Cardiac fibroblast (primary cell): ENCODE results near the gene ANO6.
A peak's percentile ranks its signal among the peaks of the same experiment; 100 is the strongest.
"Not testable (repeated sequence)": the region's sequence is repeated elsewhere in the genome, so short reads cannot be mapped to it uniquely, and the experiment has no call there.

Experiments used
- DNase-seq, 2 donors: peaks; one replicate each; pipeline versions ENCODE4 v3.0.0 to v3.0.0-alpha.2; 2010; ENCODE audit warnings: low read depth in 2 of 2
- H3K4me3 ChIP-seq, 2 donors: replicated peaks in 1 of 2; 1 replicate in 1 of 2; 2 replicates in 1 of 2; pipeline ENCODE4 v1.5.1; 2011; ENCODE audit warnings: low read depth in 2 of 2, low read length in 2 of 2, mild to moderate bottlenecking in 2 of 2, moderate library complexity in 1 of 2
- TF ChIP-seq, protein P1 (sequence below): IDR thresholded peaks from one replicate; pipeline ENCODE4 v1.5.1; 2011; ENCODE audit warnings: low read depth, mild to moderate bottlenecking, low read length, inconsistent platforms

The ANO6 gene

DNA sequence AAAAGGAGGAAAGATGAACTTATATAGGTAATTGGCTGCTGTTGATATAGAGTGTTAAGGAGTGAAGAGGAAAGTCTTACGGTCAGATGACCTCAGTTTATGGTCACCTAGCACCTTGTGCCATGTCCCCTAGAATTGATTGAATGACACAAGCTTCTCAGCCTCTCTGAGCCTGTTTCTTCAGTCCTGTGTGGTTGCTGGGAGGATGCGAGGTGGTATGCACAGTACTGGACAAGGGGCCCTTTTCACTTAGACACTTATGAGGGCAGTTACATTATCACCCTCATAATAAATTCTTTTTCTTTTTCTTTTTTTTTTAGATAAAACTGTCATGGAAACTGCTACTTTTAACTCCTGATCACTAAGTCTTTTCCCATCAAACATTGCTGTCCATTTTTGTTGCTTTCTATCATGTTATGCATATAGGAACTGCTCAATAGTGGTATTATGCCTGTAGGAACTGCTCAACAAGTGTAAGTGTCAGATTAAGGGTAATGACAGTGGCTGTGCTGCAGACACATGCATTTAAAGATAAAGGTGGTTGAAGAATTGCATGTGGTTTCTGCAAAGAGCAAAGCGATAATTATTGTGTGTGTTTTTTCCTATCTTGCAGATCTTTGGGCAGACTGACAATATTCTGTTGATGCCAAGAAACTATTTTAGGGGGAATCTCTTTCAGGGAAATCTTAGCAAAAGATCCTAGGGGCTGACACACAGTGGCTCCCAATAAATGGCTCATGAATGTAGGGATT lies 11.6 kb downstream of the ANO6 start:
- no peak overlapping the region for H3K4me3 ChIP-seq
- no peak for DNase-seq
- TF ChIP-seq, protein P1, sequence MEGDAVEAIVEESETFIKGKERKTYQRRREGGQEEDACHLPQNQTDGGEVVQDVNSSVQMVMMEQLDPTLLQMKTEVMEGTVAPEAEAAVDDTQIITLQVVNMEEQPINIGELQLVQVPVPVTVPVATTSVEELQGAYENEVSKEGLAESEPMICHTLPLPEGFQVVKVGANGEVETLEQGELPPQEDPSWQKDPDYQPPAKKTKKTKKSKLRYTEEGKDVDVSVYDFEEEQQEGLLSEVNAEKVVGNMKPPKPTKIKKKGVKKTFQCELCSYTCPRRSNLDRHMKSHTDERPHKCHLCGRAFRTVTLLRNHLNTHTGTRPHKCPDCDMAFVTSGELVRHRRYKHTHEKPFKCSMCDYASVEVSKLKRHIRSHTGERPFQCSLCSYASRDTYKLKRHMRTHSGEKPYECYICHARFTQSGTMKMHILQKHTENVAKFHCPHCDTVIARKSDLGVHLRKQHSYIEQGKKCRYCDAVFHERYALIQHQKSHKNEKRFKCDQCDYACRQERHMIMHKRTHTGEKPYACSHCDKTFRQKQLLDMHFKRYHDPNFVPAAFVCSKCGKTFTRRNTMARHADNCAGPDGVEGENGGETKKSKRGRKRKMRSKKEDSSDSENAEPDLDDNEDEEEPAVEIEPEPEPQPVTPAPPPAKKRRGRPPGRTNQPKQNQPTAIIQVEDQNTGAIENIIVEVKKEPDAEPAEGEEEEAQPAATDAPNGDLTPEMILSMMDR: no peak

DNA sequence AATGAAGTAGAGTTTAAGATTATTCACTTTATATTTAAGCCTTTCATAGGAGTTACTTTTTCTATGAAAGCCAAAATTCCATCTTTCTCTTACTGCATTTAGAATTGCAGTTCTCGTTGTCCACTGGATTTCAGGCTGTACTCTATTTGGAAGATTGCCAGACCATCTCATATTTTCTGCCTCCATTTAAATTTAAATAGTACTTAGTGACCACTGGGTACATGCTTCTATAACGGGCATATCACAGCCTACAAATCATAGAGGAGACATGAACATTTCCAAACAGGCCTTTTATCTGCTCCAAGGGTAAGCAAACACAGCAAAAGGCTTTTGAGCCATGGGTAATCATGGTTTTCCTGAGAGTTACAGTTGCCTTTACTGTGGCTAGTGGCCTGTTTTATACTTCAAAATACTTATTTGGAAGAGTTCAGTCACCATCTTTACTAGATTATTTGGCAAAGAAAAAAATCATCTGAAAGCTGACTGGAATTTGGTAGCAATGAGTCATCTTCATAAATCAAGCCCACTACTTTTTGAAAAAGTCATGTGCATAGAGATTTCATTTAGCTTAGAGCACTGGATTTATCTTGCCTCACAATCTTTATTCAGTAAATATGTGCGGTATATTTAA lies 15.7 kb downstream of the ANO6 start:
- no peak overlapping the region for H3K4me3 ChIP-seq
- TF ChIP-seq, protein P1: no peak
- peak; percentile 67 to 79 for DNase-seq

DNA sequence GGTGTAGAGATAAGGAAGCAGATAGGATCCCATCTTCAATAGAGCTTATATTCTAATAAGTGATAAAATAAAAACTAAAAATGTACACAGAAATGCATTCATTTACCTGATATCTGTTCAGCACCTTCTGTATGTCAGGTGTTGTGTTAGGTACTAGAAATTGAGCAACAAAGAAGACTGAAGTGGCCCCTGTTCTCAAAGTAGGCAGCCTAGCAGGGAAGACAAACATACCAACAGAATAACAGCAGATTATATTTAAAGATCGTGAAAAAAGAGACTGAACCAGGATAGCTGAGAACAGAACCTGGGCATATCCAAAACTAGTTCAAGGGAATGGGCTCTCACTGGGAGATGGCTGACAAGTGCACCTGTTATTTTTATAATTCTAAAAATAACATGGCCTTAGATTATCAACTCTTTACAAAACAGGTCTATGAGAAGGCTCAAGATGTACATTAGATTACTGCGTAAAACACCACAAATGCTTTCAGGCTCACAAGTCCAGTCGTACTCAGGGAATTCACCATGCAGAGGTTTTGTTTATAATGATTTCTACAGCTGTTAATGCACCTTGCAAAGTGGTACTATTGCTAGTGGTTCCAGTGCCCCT lies 16.4 kb downstream of the ANO6 start:
- DNase-seq: peak in 1 of 2 donors; percentile 6
- H3K4me3 ChIP-seq: no peak overlapping the region
- TF ChIP-seq, protein P1: no peak

DNA sequence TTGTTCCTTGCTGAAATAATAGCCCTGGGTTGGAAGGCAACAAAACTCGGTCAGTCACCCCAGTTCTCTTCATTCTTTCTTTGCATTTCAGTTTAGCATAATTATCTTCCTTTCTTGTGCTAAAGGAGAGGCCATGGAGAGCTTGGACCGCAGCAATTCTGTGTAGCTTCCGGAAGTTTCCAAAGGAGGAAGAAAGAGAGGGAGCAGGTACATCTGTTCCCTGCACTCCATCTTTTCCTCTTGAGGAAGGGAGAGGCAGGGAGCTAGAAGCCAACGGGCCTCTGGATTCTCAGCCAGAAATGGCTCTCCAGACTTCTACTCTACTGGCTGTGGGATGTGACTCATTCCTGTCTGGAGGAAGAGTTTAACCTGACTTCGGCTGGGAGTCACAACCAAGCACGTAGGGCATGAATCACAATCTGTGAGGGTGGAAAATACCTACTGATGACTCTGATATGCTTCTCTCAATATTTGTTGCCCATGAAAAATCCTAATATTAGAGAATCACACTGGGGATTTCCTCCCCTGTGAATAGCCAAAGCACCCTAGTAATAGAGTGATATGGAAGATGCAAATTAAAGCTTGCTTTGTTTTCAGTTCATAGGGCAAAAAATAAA lies 17.0 kb downstream of the ANO6 start:
- H3K4me3 ChIP-seq: no peak overlapping the region
- DNase-seq: peak; percentile 89 to 98
- TF ChIP-seq, protein P1: no peak

DNA sequence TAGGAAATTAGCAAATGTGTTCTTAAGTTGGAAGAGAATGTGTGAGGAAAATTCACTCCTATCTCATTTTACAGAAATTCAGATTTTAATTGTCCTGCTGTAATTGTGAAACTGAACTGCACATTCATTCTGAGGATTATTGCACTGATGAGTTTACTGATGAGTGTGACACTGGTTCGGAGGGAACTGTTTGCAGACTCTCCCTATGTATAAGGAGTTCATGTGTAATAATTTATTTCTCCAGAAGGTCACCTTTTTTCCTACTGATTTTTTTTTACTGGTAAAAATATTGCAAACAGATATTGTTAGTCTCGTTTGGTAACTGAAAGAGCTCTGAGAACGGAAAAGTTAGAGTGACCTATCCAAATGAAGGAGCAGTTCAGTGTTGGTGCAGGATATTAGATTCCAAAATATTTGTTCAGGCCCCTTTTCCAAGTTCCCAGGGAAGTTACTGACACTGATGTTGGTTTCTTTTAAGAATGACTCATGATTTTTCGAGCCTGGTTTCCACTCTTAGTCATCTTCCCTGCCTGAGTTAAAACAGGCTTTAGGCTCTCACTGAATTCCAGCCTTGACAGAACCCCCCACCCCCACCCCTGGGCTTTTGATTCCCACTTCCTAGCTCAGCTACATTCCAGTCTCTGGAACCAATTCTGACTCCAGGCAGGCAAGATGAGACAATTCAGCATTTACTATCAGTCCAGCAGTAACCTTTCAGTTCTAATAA lies 18.4 kb downstream of the ANO6 start:
- TF ChIP-seq, protein P1: no peak
- peak; percentile 97 for DNase-seq
- peak overlapping the region in 1 of 2 donors; percentile 12 for H3K4me3 ChIP-seq

DNA sequence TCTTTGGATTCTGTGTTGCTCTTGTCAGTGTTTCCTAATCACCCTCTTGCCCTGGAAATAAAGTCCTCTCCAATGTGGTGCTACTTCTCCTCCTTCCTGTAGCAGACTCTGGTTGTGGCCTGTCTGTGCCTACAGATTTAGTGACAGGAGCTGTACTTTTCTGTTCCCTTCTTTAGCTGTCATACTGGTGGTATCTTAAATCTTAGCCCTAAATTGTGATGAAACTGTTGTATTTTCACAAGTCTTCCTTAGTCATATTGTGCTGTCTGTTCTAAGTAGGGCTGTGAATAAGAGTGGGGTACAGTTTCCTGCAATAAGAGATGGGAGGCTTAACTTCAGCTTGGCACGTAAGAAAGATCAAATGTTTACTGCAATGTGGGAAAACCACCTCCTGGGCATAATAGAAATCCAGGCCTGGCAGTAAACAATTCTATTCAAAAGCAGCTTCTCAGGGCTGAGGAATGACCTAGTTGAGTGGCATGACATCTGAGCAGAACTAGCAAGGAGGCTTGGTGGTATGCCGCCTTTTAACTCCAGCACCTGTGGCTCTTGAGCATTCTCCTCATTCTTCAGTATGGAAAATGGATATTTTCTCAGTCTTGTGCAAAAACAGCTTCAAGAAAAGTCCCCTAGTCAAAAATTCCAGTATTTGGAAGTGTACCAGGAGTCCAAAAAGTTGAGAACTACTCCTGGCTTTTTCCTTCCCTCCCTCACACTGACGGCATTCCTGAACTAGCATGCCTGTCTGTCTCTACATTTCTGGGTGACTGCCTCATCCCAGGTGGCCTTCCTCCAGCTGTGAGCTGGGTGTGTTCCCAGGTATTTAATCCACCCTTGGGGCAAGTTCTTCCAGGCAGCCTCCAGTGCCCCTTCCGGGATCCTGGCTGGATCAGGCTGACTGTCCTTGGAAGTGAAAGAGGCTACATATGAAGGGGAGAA lies 19.5 kb downstream of the ANO6 start:
- no peak overlapping the region for H3K4me3 ChIP-seq
- peak; percentile 56 to 75 for DNase-seq
- TF ChIP-seq, protein P1: no peak

DNA sequence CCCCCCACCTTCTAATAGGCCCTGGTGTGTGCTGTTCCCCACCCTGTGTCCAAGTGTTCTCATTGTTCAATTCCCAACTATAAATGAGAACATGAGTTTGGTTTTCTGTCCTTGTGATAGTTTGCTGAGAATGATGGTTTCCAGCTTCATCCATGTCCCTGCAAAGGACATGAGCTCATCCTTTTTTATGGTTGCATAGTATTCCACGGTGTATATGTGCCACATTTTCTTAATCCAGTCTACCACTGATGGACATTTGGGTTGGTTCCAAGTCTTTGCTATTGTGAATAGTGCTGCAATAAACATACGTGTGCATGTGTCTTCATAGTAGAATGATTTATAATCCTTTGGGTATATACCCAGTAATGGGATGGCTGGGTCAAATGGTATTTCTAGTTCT lies 20.5 kb downstream of the ANO6 start:
- H3K4me3 ChIP-seq, DNase-seq: not testable (repeated sequence)
